Keratinocyte (primary cell): ENCODE results near the gene NBPF3. TPM values are rescaled to one million over a fixed set of nuclear protein-coding genes. Genes with fewer than 3 reads are reported as not detected.
"Not testable (repeated sequence)": the region's sequence is repeated elsewhere in the genome, so short reads cannot be mapped to it uniquely, and the experiment has no call there.

Experiments used
- DNase-seq: peaks from one replicate; pipeline ENCODE4 v3.0.0-alpha.2; 2011; ENCODE audit warnings: low read depth, missing footprints, low spot score
- FAIRE-seq: peaks from 2 replicates; lab custom pipeline; 2011; peaks lifted over from hg19 to GRCh38; lab: Jason Lieb, UNC
- H2AFZ ChIP-seq: 2 replicates; pipeline ENCODE4 v1.6.0; 2012; ENCODE audit warnings: low read length, control low read depth, inconsistent platforms; ENCODE audit not compliant: control insufficient read depth
- H3K27ac ChIP-seq: 2 replicates; pipeline ENCODE4 v1.5.1; 2011; ENCODE audit warnings: low read length; ENCODE audit not compliant: control insufficient read depth, insufficient read depth
- H3K27me3 ChIP-seq: 3 replicates; pipeline ENCODE4 v1.6.0; 2011; ENCODE audit warnings: low read length; ENCODE audit not compliant: control insufficient read depth, insufficient read depth; ENCODE audit errors: extremely low read depth
- H3K36me3 ChIP-seq, 2 experiments: 2 replicates in 1 of 2; 3 replicates in 1 of 2; pipeline ENCODE4 v1.5.1; 2011; ENCODE audit warnings: low read length in 2 of 2, mild to moderate bottlenecking in 1 of 2; ENCODE audit not compliant: control insufficient read depth in 2 of 2, insufficient read depth in 2 of 2; ENCODE audit errors: extremely low read depth in 1 of 2
- H3K4me1 ChIP-seq: 3 replicates; pipeline ENCODE4 v1.5.1; 2011; ENCODE audit warnings: low read length; ENCODE audit not compliant: control insufficient read depth, insufficient read depth; ENCODE audit errors: extremely low read depth
- H3K4me2 ChIP-seq: 3 replicates; pipeline ENCODE4 v1.6.0; 2011; ENCODE audit warnings: low read depth, low read length; ENCODE audit not compliant: control insufficient read depth, insufficient read depth; ENCODE audit errors: extremely low read depth
- H3K4me3 ChIP-seq, 3 experiments: fragments of 200-600 bp in 1 of 3; sonication (generic) in 1 of 3; 2 replicates in 2 of 3; 3 replicates in 1 of 3; pipeline ENCODE4 v1.5.1; 2011 to 2016; ENCODE audit warnings: low read length in 3 of 3, mild to moderate bottlenecking in 3 of 3, control low read depth in 2 of 3, inconsistent platforms in 1 of 3, low read depth in 1 of 3, mixed read lengths in 1 of 3, mixed run types in 1 of 3, moderate library complexity in 1 of 3; ENCODE audit not compliant: control insufficient read depth in 2 of 3, insufficient read depth in 2 of 3; ENCODE audit errors: extremely low read depth in 1 of 3
- H3K79me2 ChIP-seq: 2 replicates; pipeline ENCODE4 v1.6.0; 2012; ENCODE audit warnings: low read length; ENCODE audit not compliant: control insufficient read depth, insufficient read depth
- H3K9ac ChIP-seq: 3 replicates; pipeline ENCODE4 v1.6.0; 2011; ENCODE audit warnings: low read length; ENCODE audit not compliant: control insufficient read depth, insufficient read depth; ENCODE audit errors: extremely low read depth
- H3K9me1 ChIP-seq: 3 replicates; pipeline ENCODE4 v1.6.0; 2011; ENCODE audit warnings: low read length; ENCODE audit not compliant: control insufficient read depth, insufficient read depth; ENCODE audit errors: extremely low read depth
- H3K9me3 ChIP-seq: 2 replicates; pipeline ENCODE4 v1.5.1; 2012; ENCODE audit warnings: low read depth, low read length; ENCODE audit not compliant: control insufficient read depth
- H4K20me1 ChIP-seq: 3 replicates; pipeline ENCODE4 v1.6.0; 2011; ENCODE audit warnings: low read length; ENCODE audit not compliant: control insufficient read depth, insufficient read depth; ENCODE audit errors: extremely low read depth
- CTCF ChIP-seq, 3 experiments: IDR thresholded peaks in 1 of 3; conservative IDR thresholded peaks in 1 of 3; optimal IDR thresholded peaks in 1 of 3; 2 replicates in 2 of 3; 3 replicates in 1 of 3; pipeline versions ENCODE3 to v1.5.1; 2011; ENCODE audit warnings: low read length in 3 of 3, mild to moderate bottlenecking in 3 of 3, moderate library complexity in 2 of 3, control low read depth in 1 of 3, inconsistent platforms in 1 of 3; ENCODE audit not compliant: insufficient read depth in 2 of 3; ENCODE audit errors: extremely low read depth in 1 of 3
- EZH2 ChIP-seq: IDR thresholded peaks from one replicate; pipeline ENCODE4 v1.6.1; 2012; ENCODE audit warnings: inconsistent platforms, mild to moderate bottlenecking, low read length, moderate library complexity
- dilution Hi-C: fragments of 300-500 bp; cut with MboI; formaldehyde crosslinking; loops from one replicate; pipeline ENCODE4 v1.7.0; 2020; ENCODE audit warnings: low sequenced_read_pairs; ENCODE audit not compliant: extremely low pct_ligation_motif_present
- polyA plus RNA-seq, 5 experiments: library from polyadenylated mRNA; depleted of rRNA in 3 of 5; stranded (reverse) in 3 of 5; stranded (forward) in 1 of 5; unstranded in 1 of 5; fragments of >200 nt; gene quantifications; 1 replicate in 1 of 5; 2 replicates in 3 of 5; 3 replicates in 1 of 5; pipeline versions ENCODE4 v1.2.1 to v1.2.3, GENCODE V29; 2011 to 2012; ENCODE audit warnings: missing spikeins in 2 of 5, low read depth in 1 of 5, low replicate concordance in 1 of 5

Gene NBPF3
- polyA plus RNA-seq, 1 donor (not counting 4 experiments of a cell fraction or from before 2014, with no cell fraction given), result 6.8 TPM

GRCh38 chr1:21457654-21458053 is 17.7 kb downstream of the NBPF3 start:
- Histone ChIP-seq H3K79me2 (no peaks in the 10 kb centered on the region), H3K36me3 (no peaks in the 10 kb centered on the region), H3K4me3 (no peak overlapping the region), H3K9me1 (no peaks in the 10 kb centered on the region), H4K20me1 (no peaks in the 10 kb centered on the region), H3K4me2 (no peak overlapping the region), H3K9me3 (no peaks in the 10 kb centered on the region), H3K27ac (no peak overlapping the region), H2AFZ (no peak overlapping the region), H3K9ac (no peak overlapping the region), H3K27me3 (no peaks in the 10 kb centered on the region), H3K4me1 (peaks cover 6% of the 10 kb centered on the region)
- dilution Hi-C loops, result no loop called here
- DNase-seq, result no peak
- no peak for FAIRE-seq
- no peak for TF ChIP-seq EZH2
- TF ChIP-seq CTCF (optimal IDR thresholded peaks at IDR 0.05 in 1 of 3, IDR thresholded peaks at IDR 0.05 in 1 of 3, conservative IDR thresholded peaks at IDR 0.05 in 1 of 3; ENCODE audit: extremely low read depth in 1 of 3, insufficient read depth in 2 of 3, low read length in 3 of 3), result no peak

GRCh38 chr1:21465127-21465526 is 25.2 kb downstream of the NBPF3 start:
- H4K20me1 ChIP-seq, H3K9ac ChIP-seq, H2AFZ ChIP-seq, dilution Hi-C loops, H3K36me3 ChIP-seq, H3K4me3 ChIP-seq, H3K27me3 ChIP-seq, H3K4me1 ChIP-seq, DNase-seq, H3K4me2 ChIP-seq, H3K9me1 ChIP-seq, H3K79me2 ChIP-seq, H3K27ac ChIP-seq, H3K9me3 ChIP-seq: not testable (repeated sequence)
- FAIRE-seq, result peak; percentile 86

- H3K9me3 ChIP-seq, H3K4me3 ChIP-seq, H3K9ac ChIP-seq, dilution Hi-C loops, DNase-seq, FAIRE-seq, H3K79me2 ChIP-seq, H4K20me1 ChIP-seq, H2AFZ ChIP-seq, H3K27ac ChIP-seq, H3K4me2 ChIP-seq, H3K36me3 ChIP-seq, H3K4me1 ChIP-seq, H3K27me3 ChIP-seq, H3K9me1 ChIP-seq: not testable (repeated sequence)
Measured at GRCh38 chr1:21467946-21468345, 28.0 kb downstream of the NBPF3 start.
